ENCODE data around the gene GABARAP. TPM values are rescaled to one million over a fixed set of nuclear protein-coding genes. Genes with fewer than 3 reads are reported as not detected.

The GABARAP gene
- polyA plus RNA-seq, 1 experiment = 984 TPM

DNA sequence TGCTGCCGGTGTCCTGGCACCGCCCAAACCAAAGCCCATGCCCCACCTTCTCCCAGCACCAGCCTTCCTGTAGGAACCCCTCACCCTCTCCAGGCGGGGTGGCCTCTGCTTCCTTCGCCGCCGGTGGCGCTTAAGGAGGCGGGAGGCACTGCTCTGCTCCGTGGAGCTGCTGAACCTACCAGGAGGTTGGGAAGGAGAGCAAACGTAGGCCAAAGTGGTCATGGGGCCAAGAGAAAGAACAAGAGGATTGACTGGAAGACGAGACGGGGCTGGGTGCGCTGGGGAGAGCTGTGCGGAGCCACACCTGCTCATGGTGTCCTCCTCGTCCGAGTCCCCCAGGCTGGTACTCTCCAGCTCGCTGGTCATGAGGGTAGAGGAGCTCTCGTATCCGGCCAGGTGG is 12.7 kb downstream of the GABARAP start:
- Histone ChIP-seq H3K4me3 (ENCODE audit: low read depth, low read length) (no peak overlapping the region), H3K27ac (ENCODE audit: low read depth, low read length) (no peak overlapping the region), H3K27me3 (ENCODE audit: control insufficient read depth, insufficient read depth, low read length) (no peaks in the 10 kb centered on the region), H3K9me3 (ENCODE audit: control insufficient read depth, insufficient read depth, low read length) (no peaks in the 10 kb centered on the region; the same call in 1 of the 2 replicates)
- POLR2A ChIA-PET = no interaction called here
- TF ChIP-seq, protein P1, sequence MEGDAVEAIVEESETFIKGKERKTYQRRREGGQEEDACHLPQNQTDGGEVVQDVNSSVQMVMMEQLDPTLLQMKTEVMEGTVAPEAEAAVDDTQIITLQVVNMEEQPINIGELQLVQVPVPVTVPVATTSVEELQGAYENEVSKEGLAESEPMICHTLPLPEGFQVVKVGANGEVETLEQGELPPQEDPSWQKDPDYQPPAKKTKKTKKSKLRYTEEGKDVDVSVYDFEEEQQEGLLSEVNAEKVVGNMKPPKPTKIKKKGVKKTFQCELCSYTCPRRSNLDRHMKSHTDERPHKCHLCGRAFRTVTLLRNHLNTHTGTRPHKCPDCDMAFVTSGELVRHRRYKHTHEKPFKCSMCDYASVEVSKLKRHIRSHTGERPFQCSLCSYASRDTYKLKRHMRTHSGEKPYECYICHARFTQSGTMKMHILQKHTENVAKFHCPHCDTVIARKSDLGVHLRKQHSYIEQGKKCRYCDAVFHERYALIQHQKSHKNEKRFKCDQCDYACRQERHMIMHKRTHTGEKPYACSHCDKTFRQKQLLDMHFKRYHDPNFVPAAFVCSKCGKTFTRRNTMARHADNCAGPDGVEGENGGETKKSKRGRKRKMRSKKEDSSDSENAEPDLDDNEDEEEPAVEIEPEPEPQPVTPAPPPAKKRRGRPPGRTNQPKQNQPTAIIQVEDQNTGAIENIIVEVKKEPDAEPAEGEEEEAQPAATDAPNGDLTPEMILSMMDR (IDR thresholded peaks at IDR 0.05; ENCODE audit: low read depth, low read length) = no peak
- CTCF ChIA-PET = no interaction called here
- no peak for DNase-seq (ENCODE audit: low read depth, low spot score)

DNA sequence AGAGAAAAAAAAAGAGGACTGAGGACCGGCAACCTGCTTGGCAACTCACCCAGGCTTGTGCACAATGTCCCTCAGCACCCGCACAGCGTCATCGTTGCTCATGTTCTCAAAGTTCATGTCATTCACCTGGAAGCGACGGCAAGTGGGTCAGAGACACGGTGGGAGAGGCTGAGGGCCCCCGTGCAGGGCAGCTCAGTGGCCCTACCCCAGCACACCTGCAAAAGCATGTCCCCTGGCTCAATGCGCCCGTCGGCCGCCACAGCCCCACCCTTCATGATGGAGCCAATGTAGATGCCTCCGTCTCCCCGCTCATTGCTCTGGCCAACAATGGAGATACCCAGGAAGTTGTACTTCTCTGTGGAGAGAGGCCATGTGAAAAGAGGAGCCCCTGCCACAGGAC is 13.3 kb downstream of the GABARAP start:
- Histone ChIP-seq H3K27ac (ENCODE audit: low read depth, low read length) (no peak overlapping the region), H3K27me3 (ENCODE audit: control insufficient read depth, insufficient read depth, low read length) (no peaks in the 10 kb centered on the region), H3K4me3 (ENCODE audit: low read depth, low read length) (no peak overlapping the region), H3K9me3 (ENCODE audit: control insufficient read depth, insufficient read depth, low read length) (no peaks in the 10 kb centered on the region; the same call in 1 of the 2 replicates)
- TF ChIP-seq, protein P1 (IDR thresholded peaks at IDR 0.05; ENCODE audit: low read depth, low read length) = no peak
- ChIA-PET POLR2A (no interaction called here), CTCF (no interaction called here)
- no peak for DNase-seq (ENCODE audit: low read depth, low spot score)

DNA sequence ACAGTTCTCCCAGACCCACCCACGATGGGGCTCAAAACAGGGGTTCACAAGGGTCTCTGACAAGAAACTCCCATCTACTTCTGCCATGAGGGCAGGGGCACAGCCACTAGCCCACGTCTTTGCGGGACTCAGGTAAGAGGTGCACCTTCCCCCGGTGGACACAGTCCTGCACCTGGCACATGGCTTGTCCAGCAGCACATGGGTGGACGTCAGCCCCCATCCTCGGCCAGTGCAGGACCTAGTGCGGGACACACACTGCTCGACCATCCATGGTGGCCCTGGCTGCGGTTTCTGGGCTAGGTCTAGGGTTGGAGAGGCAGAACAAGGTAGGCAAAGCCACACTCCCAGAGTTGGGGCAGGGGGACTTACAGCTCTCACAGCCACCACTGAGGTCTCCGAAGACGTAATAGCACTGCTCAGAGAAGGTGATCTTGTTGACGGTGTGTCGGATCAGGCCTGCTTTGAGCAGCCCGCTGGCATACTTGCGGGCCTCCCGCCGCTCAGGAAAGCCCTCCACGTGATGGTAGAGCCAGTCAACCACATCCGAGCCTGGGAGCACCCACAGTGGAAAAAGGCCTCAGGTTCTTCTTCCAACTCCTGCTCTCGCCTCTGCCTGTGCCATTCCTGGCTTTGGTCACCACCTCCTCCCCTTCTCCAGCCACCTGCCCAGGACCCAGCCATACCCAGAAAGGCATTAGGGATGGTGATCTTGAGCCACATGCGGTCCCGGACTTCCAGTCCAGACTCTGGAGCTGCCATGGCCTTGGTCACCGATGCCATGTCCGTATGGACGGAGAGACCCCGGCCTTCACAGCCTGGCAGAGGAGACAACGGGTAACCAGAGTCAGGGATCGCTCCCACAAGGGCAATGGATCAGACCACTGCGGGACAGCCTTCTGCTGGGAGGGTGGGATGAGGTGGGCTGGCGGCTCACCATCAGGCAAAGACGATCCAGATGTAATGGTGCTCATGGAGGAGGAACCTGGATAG is 15.2 kb downstream of the GABARAP start:
- Histone ChIP-seq H3K9me3 (ENCODE audit: control insufficient read depth, insufficient read depth, low read length) (no peaks in the 10 kb centered on the region; the same call in 1 of the 2 replicates), H3K4me3 (ENCODE audit: low read depth, low read length) (no peak overlapping the region), H3K27ac (ENCODE audit: low read depth, low read length) (no peak overlapping the region), H3K27me3 (ENCODE audit: control insufficient read depth, insufficient read depth, low read length) (no peaks in the 10 kb centered on the region)
- TF ChIP-seq, protein P1 (IDR thresholded peaks at IDR 0.05; ENCODE audit: low read depth, low read length) = no peak
- POLR2A ChIA-PET = no interaction called here
- no peak for DNase-seq (ENCODE audit: low read depth, low spot score)
- CTCF ChIA-PET = no interaction called here

DNA sequence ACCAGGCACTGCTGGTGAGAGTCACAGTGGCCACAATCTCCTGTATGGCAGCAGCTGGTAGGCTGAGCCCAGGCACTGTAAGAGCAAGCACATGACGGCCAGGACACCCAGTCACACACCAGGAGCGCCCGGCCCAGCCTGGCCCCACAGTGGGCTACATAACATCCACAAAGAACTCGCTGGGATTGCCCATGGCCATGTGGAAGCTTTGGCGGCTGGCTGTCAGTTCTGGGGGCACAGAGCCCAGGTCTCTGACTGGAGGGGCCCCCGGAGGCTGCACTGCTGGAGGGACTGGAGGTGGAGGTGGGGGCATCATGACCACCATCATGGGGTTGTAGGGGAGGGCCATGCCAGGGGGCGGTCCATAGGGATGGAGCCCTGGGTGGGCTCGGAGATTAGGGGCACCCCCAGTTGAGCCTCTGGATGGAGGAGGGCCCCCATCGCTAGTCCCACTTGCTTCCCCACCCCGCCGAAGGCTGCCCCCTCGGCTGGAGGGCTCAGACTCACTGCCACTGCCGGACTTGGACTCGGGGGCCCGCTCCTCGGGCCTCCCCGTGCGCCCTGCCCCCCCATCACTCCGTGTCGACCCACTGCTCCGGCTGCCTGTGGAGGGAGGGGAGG is 16.4 kb downstream of the GABARAP start:
- ChIA-PET POLR2A (interaction anchor here (0.8 to 1.7 kb wide), 2 partner anchors 9 to 16 kb away, joined by 3 to 5 read pairs; partner anchors contain the start of genes DVL2 and GABARAP), CTCF (no interaction called here)
- H3K27ac ChIP-seq (ENCODE audit: low read depth, low read length) = no peak overlapping the region

More for the DNA sequence above, 16.4 kb downstream of the GABARAP start:
- Histone ChIP-seq H3K27me3 (ENCODE audit: control insufficient read depth, insufficient read depth, low read length) (no peaks in the 10 kb centered on the region), H3K4me3 (ENCODE audit: low read depth, low read length) (no peak overlapping the region), H3K9me3 (ENCODE audit: control insufficient read depth, insufficient read depth, low read length) (no peaks in the 10 kb centered on the region; the same call in 1 of the 2 replicates)
- TF ChIP-seq, protein P1 (IDR thresholded peaks at IDR 0.05; ENCODE audit: low read depth, low read length) = no peak
- DNase-seq (ENCODE audit: low read depth, low spot score) = no peak
